HepG2 (cell line): ENCODE data around the gene GALNT10. TPM values are rescaled to one million over a fixed set of nuclear protein-coding genes. Genes with fewer than 3 reads are reported as not detected.

Experiments used
- CREM ChIP-seq, 2 experiments: sonication (generic) in 1 of 2; formaldehyde crosslinking in 1 of 2; IDR thresholded peaks; 2 replicates each; pipeline versions ENCODE4 v1.4.0 to v1.6.1; 2016 to 2020; ENCODE audit warnings: antibody characterized with exemption in 1 of 2, mild to moderate bottlenecking in 1 of 2, missing genetic modification reagents in 1 of 2
- KDM1A ChIP-seq: IDR thresholded peaks from 2 replicates; pipeline ENCODE4 v1.6.1; 2016; ENCODE audit warnings: missing compliant biosample characterization
- KLF16 ChIP-seq, 2 experiments: sonication (generic) in 1 of 2; formaldehyde crosslinking in 1 of 2; IDR thresholded peaks; 2 replicates each; pipeline versions ENCODE4 v1.6.1 to v1.8.0; 2016 to 2023; ENCODE audit warnings: missing genetic modification reagents in 2 of 2, missing compliant biosample characterization in 1 of 2
- MEF2D ChIP-seq: sonication (generic); formaldehyde crosslinking; IDR thresholded peaks from 2 replicates; pipeline ENCODE4 v1.5.1; 2020; ENCODE audit warnings: mild to moderate bottlenecking, missing genetic modification reagents
- MTF1 ChIP-seq: sonication (generic); formaldehyde crosslinking; IDR thresholded peaks from 2 replicates; pipeline ENCODE4 v1.5.0; 2020; ENCODE audit warnings: missing genetic modification reagents
- PAF1 ChIP-seq: IDR thresholded peaks from 2 replicates; pipeline ENCODE4 v1.6.1; 2016; ENCODE audit warnings: missing genetic modification reagents, missing compliant biosample characterization
- SNAPC5 ChIP-seq: sonication (generic); formaldehyde crosslinking; IDR thresholded peaks from 2 replicates; pipeline ENCODE4 v1.8.1; 2023; ENCODE audit warnings: mild to moderate bottlenecking, missing genetic modification reagents, borderline replicate concordance
- ZBTB7B ChIP-seq: sonication (generic); formaldehyde crosslinking; IDR thresholded peaks from 2 replicates; pipeline ENCODE4 v1.4.0; 2020; ENCODE audit warnings: missing genetic modification reagents
- ZNF510 ChIP-seq: sonication (generic); formaldehyde crosslinking; IDR thresholded peaks from 2 replicates; pipeline ENCODE4 v1.4.0; 2020; ENCODE audit warnings: low read depth, mild to moderate bottlenecking, missing genetic modification reagents
- ZNF766 ChIP-seq: sonication (generic); formaldehyde crosslinking; IDR thresholded peaks from 2 replicates; pipeline ENCODE4 v1.5.0; 2020; ENCODE audit warnings: missing genetic modification reagents, borderline replicate concordance
- polyA plus RNA-seq, 8 experiments: library from polyadenylated mRNA; depleted of rRNA in 3 of 8; stranded (reverse) in 7 of 8; unstranded in 1 of 8; fragments of >200 nt; fragmentation: Illumina TruSeq in 4 of 8; extraction: Trizol in 4 of 8; gene quantifications; 2 replicates each; pipeline versions ENCODE4 v1.2.1 to v1.2.3, GENCODE V29; 2011 to 2016; ENCODE audit warnings: low read depth in 4 of 8, missing spikeins in 1 of 8, mixed read lengths in 1 of 8; ENCODE audit not compliant: insufficient read depth in 1 of 8
- total RNA-seq, 5 experiments: library from RNA; depleted of rRNA; stranded (reverse); fragments of >200 nt; fragmentation: Illumina TruSeq; extraction: Trizol; gene quantifications; 2 replicates each; pipeline ENCODE4 v1.2.3, GENCODE V29; 2016; ENCODE audit warnings: low read depth in 1 of 5
- TF ChIP-seq, protein P1 (sequence below), 2 experiments: fragments of 450-650 bp in 1 of 2; sonication (generic) in 1 of 2; formaldehyde crosslinking in 1 of 2; IDR thresholded peaks; 2 replicates each; pipeline versions ENCODE4 v1.6.1 to v1.8.0; 2016 to 2022; ENCODE audit warnings: antibody characterized with exemption in 1 of 2, mild to moderate bottlenecking in 1 of 2, missing genetic modification reagents in 1 of 2
- TF ChIP-seq, protein P2 (sequence below): sonication (generic); formaldehyde crosslinking; IDR thresholded peaks from 2 replicates; pipeline ENCODE4 v1.4.0; 2020; ENCODE audit warnings: missing genetic modification reagents, borderline replicate concordance
- TF ChIP-seq, protein P3 (sequence below): sonication (generic); formaldehyde crosslinking; conservative IDR thresholded peaks from 2 replicates; pipeline ENCODE4 v1.4.0; 2020; ENCODE audit warnings: mild to moderate bottlenecking, missing genetic modification reagents, moderate library complexity

GALNT10 gene
- total and polyA plus RNA-seq, 2 of the 13 experiments (the other 11 are each of a cell fraction or from before 2014, with no cell fraction given): 8.1 to 11.2 TPM

DNA sequence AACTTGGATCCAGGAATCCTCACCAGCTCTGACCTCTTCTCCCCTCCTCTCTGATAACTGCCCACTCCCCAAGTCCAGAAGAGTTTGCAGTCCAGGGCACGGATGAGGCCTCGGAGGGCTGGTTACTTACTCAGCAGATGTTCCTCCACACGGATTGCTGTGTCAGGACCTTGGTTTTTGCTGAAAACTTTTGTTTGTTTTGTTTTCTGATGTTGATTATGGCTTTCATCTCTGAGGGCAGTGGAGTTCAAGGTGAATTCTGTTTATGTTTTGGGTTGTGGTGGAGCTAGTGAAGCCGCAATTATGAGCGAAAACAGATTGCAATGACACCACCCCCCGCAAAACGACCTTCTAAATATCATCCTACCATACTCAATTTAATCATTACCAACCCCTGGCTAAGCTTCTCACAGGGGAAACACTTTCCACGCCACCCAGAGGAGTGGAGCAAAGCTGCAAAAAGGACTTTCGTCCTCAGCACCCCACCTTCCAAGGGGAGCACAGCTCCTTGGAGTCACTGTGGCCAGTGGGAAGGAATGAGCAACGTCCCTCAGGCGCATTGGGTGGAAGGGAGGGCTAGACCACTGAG is 162.5 kb downstream of the GALNT10 start (continued):
- TF ChIP-seq, protein P1, sequence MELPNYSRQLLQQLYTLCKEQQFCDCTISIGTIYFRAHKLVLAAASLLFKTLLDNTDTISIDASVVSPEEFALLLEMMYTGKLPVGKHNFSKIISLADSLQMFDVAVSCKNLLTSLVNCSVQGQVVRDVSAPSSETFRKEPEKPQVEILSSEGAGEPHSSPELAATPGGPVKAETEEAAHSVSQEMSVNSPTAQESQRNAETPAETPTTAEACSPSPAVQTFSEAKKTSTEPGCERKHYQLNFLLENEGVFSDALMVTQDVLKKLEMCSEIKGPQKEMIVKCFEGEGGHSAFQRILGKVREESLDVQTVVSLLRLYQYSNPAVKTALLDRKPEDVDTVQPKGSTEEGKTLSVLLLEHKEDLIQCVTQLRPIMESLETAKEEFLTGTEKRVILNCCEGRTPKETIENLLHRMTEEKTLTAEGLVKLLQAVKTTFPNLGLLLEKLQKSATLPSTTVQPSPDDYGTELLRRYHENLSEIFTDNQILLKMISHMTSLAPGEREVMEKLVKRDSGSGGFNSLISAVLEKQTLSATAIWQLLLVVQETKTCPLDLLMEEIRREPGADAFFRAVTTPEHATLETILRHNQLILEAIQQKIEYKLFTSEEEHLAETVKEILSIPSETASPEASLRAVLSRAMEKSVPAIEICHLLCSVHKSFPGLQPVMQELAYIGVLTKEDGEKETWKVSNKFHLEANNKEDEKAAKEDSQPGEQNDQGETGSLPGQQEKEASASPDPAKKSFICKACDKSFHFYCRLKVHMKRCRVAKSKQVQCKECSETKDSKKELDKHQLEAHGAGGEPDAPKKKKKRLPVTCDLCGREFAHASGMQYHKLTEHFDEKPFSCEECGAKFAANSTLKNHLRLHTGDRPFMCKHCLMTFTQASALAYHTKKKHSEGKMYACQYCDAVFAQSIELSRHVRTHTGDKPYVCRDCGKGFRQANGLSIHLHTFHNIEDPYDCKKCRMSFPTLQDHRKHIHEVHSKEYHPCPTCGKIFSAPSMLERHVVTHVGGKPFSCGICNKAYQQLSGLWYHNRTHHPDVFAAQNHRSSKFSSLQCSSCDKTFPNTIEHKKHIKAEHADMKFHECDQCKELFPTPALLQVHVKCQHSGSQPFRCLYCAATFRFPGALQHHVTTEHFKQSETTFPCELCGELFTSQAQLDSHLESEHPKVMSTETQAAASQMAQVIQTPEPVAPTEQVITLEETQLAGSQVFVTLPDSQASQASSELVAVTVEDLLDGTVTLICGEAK (IDR thresholded peaks at IDR 0.05): no peak
- TF ChIP-seq, protein P1 (CRISPR knock-in tag; IDR thresholded peaks at IDR 0.05): no peak
- TF ChIP-seq KDM1A: no peak
- no peak for TF ChIP-seq ZNF510 (CRISPR knock-in tag)
- TF ChIP-seq KLF16 (CRISPR knock-in tag; IDR thresholded peaks at IDR 0.05): 0 out of 4 replicates have a peak, but pooled peaks of 1 of the 2 experiments have one; percentile 25
- peak; percentile 43; the same call in 1 of the 2 replicates for TF ChIP-seq CREM (IDR thresholded peaks at IDR 0.05)
- TF ChIP-seq CREM (CRISPR knock-in tag; IDR thresholded peaks at IDR 0.05): no peak
- 0 out of 2 replicates have a peak, but pooled peaks have one; percentile 13 for TF ChIP-seq ZBTB7B (CRISPR knock-in tag)
- TF ChIP-seq, protein P2, sequence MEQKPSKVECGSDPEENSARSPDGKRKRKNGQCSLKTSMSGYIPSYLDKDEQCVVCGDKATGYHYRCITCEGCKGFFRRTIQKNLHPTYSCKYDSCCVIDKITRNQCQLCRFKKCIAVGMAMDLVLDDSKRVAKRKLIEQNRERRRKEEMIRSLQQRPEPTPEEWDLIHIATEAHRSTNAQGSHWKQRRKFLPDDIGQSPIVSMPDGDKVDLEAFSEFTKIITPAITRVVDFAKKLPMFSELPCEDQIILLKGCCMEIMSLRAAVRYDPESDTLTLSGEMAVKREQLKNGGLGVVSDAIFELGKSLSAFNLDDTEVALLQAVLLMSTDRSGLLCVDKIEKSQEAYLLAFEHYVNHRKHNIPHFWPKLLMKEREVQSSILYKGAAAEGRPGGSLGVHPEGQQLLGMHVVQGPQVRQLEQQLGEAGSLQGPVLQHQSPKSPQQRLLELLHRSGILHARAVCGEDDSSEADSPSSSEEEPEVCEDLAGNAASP (CRISPR knock-in tag): peak; percentile 78; the same call in 1 of the 2 replicates
- TF ChIP-seq MTF1 (CRISPR knock-in tag): no peak
- TF ChIP-seq, protein P3, sequence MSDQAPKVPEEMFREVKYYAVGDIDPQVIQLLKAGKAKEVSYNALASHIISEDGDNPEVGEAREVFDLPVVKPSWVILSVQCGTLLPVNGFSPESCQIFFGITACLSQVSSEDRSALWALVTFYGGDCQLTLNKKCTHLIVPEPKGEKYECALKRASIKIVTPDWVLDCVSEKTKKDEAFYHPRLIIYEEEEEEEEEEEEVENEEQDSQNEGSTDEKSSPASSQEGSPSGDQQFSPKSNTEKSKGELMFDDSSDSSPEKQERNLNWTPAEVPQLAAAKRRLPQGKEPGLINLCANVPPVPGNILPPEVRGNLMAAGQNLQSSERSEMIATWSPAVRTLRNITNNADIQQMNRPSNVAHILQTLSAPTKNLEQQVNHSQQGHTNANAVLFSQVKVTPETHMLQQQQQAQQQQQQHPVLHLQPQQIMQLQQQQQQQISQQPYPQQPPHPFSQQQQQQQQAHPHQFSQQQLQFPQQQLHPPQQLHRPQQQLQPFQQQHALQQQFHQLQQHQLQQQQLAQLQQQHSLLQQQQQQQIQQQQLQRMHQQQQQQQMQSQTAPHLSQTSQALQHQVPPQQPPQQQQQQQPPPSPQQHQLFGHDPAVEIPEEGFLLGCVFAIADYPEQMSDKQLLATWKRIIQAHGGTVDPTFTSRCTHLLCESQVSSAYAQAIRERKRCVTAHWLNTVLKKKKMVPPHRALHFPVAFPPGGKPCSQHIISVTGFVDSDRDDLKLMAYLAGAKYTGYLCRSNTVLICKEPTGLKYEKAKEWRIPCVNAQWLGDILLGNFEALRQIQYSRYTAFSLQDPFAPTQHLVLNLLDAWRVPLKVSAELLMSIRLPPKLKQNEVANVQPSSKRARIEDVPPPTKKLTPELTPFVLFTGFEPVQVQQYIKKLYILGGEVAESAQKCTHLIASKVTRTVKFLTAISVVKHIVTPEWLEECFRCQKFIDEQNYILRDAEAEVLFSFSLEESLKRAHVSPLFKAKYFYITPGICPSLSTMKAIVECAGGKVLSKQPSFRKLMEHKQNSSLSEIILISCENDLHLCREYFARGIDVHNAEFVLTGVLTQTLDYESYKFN (CRISPR knock-in tag): peak; percentile 77
- no peak for TF ChIP-seq SNAPC5 (CRISPR knock-in tag)
- TF ChIP-seq MEF2D (CRISPR knock-in tag): 0 out of 2 replicates have a peak, but pooled peaks have one; percentile 30
- TF ChIP-seq ZNF766 (CRISPR knock-in tag): no peak
- TF ChIP-seq PAF1 (CRISPR knock-in tag): no peak
